Measurements from ENCODE around the gene GON4L.
"Not testable (repeated sequence)": the region's sequence is repeated elsewhere in the genome, so short reads cannot be mapped to it uniquely, and the experiment has no call there.

GON4L gene

GRCh38 chr1:155856975-155857930 is at the start of gene GON4L:
TSS of gene GON4L (minus strand) at chr1:155857214. CDS start at chr1:155853780, 3,434 bp downstream.
- peak; percentile 93 for DNase-seq

GRCh38 chr1:155904261-155904660 is 47.2 kb upstream of the GON4L start:
- no peak for DNase-seq

GRCh38 chr1:155900161-155900560 is 43.1 kb upstream of the GON4L start:
- no peak for DNase-seq

- DNase-seq: no peak
These were observed 42.7 kb upstream of the GON4L start for GRCh38 chr1:155899683-155900082.

- no peak for DNase-seq
These were observed 41.9 kb upstream of the GON4L start for GRCh38 chr1:155898888-155899287.

- no peak for DNase-seq
These were observed 40.7 kb upstream of the GON4L start for GRCh38 chr1:155897746-155898145.

GRCh38 chr1:155896476-155896875 is 39.5 kb upstream of the GON4L start:
- DNase-seq: not testable (repeated sequence)

GRCh38 chr1:155895617-155896016 is 38.6 kb upstream of the GON4L start:
- DNase-seq: not testable (repeated sequence)

GRCh38 chr1:155893389-155894142 is 36.6 kb upstream of the GON4L start:
- DNase-seq: no peak

GRCh38 chr1:155892796-155893195 is 35.8 kb upstream of the GON4L start:
- no peak for DNase-seq

- no peak for DNase-seq
These were observed 33.2 kb upstream of the GON4L start for GRCh38 chr1:155890251-155890650.

- DNase-seq: no peak
These were observed 32.6 kb upstream of the GON4L start for GRCh38 chr1:155889566-155889965.

GRCh38 chr1:155888481-155888880 is 31.5 kb upstream of the GON4L start:
- DNase-seq: no peak

GRCh38 chr1:155884982-155885381 is 28.0 kb upstream of the GON4L start:
- DNase-seq: no peak

- no peak for DNase-seq
These were observed 27.3 kb upstream of the GON4L start for GRCh38 chr1:155884031-155884960.

- DNase-seq: no peak
These were observed 25.8 kb upstream of the GON4L start for GRCh38 chr1:155882766-155883165.

GRCh38 chr1:155882235-155882634 is 25.2 kb upstream of the GON4L start:
- DNase-seq: no peak

GRCh38 chr1:155880950-155881349 is 23.9 kb upstream of the GON4L start:
- DNase-seq: no peak

- no peak for DNase-seq
These were observed 23.2 kb upstream of the GON4L start for GRCh38 chr1:155880251-155880650.

- no peak for DNase-seq
These were observed 20.9 kb upstream of the GON4L start for GRCh38 chr1:155877945-155878344.

GRCh38 chr1:155873860-155874259 is 16.8 kb upstream of the GON4L start:
- peak; percentile 31 for DNase-seq

GRCh38 chr1:155872527-155872926 is 15.5 kb upstream of the GON4L start:
- no peak for DNase-seq

- peak; percentile 74 for DNase-seq
These were observed 14.4 kb upstream of the GON4L start for GRCh38 chr1:155871390-155871789.

Measured in NCI-H1105 (cell line).